Keratinocyte (primary cell): ENCODE results near the gene SLC4A5.

Experiments
- EZH2 ChIP-seq: IDR thresholded peaks from one replicate; pipeline ENCODE4 v1.6.1; 2012; ENCODE audit warnings: inconsistent platforms, mild to moderate bottlenecking, low read length, moderate library complexity
- TF ChIP-seq, protein P1 (sequence below), 3 experiments: IDR thresholded peaks in 1 of 3; conservative IDR thresholded peaks in 1 of 3; optimal IDR thresholded peaks in 1 of 3; 2 replicates in 2 of 3; 3 replicates in 1 of 3; pipeline versions ENCODE3 to v1.5.1; 2011; ENCODE audit warnings: low read length in 3 of 3, mild to moderate bottlenecking in 3 of 3, moderate library complexity in 2 of 3, control low read depth in 1 of 3, inconsistent platforms in 1 of 3; ENCODE audit not compliant: insufficient read depth in 2 of 3; ENCODE audit errors: extremely low read depth in 1 of 3

DNA sequence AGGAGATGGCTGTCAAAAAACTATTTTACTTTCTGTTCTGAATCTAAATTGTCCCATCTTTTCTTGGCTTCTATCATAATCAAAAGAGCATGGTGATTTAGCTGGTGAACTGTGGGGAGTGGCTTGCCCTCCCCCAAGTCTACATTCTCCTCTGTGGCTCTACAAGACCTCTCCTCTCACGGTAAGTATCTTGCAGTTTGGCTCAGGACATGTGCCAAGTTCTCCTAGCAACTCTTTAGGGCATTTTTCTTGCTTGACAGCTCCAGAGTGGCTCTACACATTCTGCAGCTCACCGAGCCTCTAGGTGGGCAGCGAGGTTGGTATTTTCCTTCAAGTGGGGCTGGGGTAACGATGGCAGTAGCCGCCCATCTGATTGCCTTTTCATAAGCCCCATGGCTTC lies 29.1 kb downstream of the SLC4A5 start:
- TF ChIP-seq, protein P1, sequence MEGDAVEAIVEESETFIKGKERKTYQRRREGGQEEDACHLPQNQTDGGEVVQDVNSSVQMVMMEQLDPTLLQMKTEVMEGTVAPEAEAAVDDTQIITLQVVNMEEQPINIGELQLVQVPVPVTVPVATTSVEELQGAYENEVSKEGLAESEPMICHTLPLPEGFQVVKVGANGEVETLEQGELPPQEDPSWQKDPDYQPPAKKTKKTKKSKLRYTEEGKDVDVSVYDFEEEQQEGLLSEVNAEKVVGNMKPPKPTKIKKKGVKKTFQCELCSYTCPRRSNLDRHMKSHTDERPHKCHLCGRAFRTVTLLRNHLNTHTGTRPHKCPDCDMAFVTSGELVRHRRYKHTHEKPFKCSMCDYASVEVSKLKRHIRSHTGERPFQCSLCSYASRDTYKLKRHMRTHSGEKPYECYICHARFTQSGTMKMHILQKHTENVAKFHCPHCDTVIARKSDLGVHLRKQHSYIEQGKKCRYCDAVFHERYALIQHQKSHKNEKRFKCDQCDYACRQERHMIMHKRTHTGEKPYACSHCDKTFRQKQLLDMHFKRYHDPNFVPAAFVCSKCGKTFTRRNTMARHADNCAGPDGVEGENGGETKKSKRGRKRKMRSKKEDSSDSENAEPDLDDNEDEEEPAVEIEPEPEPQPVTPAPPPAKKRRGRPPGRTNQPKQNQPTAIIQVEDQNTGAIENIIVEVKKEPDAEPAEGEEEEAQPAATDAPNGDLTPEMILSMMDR (optimal IDR thresholded peaks at IDR 0.05 in 1 of 3, IDR thresholded peaks at IDR 0.05 in 1 of 3, conservative IDR thresholded peaks at IDR 0.05 in 1 of 3; ENCODE audit: extremely low read depth in 1 of 3, insufficient read depth in 2 of 3, low read length in 3 of 3), result no peak
- TF ChIP-seq EZH2, result no peak
